ENCODE results near the gene TOE1. TPM values are rescaled to one million over a fixed set of nuclear protein-coding genes. Genes with fewer than 3 reads are reported as not detected.

The TOE1 gene
- total RNA-seq, 4 donors from 2014 or later = 6.0 to 11.9 (median 9.6) TPM

DNA sequence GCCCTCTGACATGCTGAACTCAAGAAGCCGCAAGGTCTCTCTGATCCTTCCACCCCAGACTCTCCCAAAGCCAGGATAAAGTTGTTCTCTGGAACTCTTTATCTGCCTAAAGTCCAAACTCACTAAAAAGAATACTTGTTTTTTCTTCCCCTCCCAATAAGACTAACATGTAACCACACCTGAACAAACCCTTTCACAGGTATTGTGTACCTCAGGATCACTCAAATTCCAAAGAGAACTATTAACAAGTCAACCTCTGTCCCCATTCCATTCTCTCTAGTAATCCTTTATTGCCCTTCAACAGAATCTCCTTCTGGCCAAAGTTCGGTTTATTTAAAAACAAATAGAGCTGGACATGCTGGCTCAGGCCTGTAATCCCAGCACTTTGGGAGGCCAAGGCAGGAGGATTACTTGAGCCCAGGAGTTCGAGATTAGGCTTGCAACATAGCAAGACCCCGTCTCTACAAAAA, 4.1 kb upstream of the TOE1 start:
- intact Hi-C loops (cut with DNase I; ENCODE audit: low total_unique reads) = no loop called here
- WGBS, 2 donors = 91 to 99% methylated on average over 4 of the region's 4 CpGs
- DNase-seq (ENCODE audit: low spot score in 2 of 2) = no peak
- TF ChIP-seq, protein P1, sequence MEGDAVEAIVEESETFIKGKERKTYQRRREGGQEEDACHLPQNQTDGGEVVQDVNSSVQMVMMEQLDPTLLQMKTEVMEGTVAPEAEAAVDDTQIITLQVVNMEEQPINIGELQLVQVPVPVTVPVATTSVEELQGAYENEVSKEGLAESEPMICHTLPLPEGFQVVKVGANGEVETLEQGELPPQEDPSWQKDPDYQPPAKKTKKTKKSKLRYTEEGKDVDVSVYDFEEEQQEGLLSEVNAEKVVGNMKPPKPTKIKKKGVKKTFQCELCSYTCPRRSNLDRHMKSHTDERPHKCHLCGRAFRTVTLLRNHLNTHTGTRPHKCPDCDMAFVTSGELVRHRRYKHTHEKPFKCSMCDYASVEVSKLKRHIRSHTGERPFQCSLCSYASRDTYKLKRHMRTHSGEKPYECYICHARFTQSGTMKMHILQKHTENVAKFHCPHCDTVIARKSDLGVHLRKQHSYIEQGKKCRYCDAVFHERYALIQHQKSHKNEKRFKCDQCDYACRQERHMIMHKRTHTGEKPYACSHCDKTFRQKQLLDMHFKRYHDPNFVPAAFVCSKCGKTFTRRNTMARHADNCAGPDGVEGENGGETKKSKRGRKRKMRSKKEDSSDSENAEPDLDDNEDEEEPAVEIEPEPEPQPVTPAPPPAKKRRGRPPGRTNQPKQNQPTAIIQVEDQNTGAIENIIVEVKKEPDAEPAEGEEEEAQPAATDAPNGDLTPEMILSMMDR (IDR thresholded peaks at IDR 0.05) = no peak
- TF ChIP-seq POLR2A (IDR thresholded peaks at IDR 0.05) = no peak
- no peak overlapping the region for H3K4me3 ChIP-seq (ENCODE audit: low read depth, poor library complexity, severe bottlenecking)

DNA sequence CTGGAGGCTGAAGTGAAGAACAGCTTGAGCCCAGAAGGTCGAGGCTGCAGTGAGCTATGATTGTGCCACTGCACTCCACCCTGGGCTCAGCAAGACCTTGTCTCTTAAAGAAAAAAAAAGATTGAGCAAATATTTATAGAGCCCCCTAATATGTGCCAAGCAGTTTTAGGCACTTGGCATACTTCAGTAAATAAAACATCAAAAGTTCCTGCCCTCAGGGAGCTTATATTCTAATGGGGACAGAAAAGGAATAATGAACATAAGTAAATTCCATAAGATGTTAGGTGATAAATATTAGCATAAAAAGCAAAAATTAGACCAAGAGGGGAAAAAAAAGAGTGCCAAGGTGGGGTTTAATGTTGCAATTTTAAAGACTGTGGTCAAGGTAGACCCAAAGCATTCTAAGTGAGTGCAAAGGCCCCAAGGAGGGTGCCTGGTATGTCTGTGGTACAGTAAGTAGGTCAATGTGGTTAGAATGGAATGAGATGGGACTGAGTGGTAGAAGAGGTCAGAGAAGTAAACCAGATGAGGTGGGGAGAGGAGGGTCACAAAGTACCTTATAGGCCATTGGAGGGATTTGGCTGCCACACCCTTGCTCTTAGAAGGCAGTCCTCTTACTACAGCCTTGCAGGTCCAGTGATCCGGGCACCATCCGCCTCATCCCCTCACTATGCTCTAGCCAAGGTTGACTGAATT, 2.2 kb upstream of the TOE1 start:
- intact Hi-C loops (cut with DNase I; ENCODE audit: low total_unique reads) = loop anchor here (2.0 kb wide), 1 partner anchor 33 kb away; no protein-coding TSS in a partner anchor
- no peak overlapping the region for H3K4me3 ChIP-seq (ENCODE audit: low read depth, poor library complexity, severe bottlenecking)
- TF ChIP-seq POLR2A (IDR thresholded peaks at IDR 0.05) = no peak
- TF ChIP-seq, protein P1 (IDR thresholded peaks at IDR 0.05) = no peak
- 87 to 90% methylated on average over 3 of the region's 3 CpGs for WGBS, 2 donors
- DNase-seq (ENCODE audit: low spot score in 2 of 2) = no peak

DNA sequence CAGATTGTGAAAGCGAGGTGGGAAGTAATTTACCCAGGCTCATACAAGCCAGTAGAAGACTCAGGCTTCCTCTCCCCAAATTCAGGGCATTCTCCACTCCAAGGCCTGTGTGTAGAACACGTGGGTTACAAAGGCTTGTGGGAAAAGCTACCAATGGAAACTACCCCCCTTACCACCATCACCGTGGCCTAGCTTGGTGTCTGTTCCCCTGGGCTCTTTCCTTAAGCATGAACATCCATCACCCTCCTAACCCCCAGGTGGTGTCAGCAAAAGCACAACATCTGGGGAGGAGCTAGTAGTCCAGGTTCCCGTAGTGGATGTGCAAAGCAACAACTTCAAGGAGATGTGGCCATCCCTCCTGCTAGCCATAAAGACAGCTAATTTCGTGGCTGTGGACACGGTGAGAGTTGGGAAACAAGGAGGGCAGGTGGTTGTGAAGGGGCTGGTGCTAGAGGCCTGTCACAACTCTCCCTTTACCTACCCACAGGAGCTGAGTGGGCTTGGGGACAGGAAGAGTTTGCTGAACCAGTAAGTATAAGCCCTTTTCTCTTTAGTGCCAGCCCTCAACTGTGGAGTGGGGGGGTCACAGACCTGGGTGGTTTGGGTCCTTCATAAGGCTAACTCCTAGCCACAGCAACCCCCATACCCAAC, 971 bp downstream of the TOE1 start:
- TF ChIP-seq, protein P1 (IDR thresholded peaks at IDR 0.05) = no peak
- TF ChIP-seq POLR2A (IDR thresholded peaks at IDR 0.05) = no peak
- 28 to 31% methylated on average over 6 of the region's 6 CpGs for WGBS, 2 donors
- peak overlapping the region; percentile 78 for H3K4me3 ChIP-seq (ENCODE audit: low read depth, poor library complexity, severe bottlenecking)
- intact Hi-C loops (cut with DNase I; ENCODE audit: low total_unique reads) = no loop called here
- DNase-seq (ENCODE audit: low spot score in 2 of 2) = no peak

DNA sequence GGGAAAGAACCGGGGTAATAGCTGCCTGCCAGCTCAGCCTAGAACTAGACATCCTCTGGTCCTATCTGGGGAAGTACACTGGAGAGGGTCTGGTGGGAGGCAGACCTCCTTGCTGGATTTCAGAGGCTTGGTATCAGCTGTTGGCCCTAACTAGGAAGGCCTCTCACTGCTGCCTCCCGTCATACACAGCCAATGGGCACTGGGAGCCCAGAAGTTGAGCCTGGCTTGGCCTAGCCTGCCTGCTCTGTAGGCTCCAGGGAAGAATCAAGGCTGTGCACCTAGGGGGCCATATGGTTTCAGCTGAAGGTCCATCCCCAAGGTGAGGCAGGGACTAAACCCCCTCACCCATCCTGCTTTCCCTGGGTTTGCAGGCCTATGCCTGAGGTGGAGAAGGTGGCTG, 4.5 kb downstream of the TOE1 start:
- TF ChIP-seq POLR2A (IDR thresholded peaks at IDR 0.05) = no peak
- TF ChIP-seq, protein P1 (IDR thresholded peaks at IDR 0.05) = no peak
- intact Hi-C loops (cut with DNase I; ENCODE audit: low total_unique reads) = no loop called here
- no peak for DNase-seq (ENCODE audit: low spot score in 2 of 2)
- H3K4me3 ChIP-seq (ENCODE audit: low read depth, poor library complexity, severe bottlenecking) = no peak overlapping the region
- 94 to 97% methylated on average over 2 of the region's 2 CpGs for WGBS, 2 donors

DNA sequence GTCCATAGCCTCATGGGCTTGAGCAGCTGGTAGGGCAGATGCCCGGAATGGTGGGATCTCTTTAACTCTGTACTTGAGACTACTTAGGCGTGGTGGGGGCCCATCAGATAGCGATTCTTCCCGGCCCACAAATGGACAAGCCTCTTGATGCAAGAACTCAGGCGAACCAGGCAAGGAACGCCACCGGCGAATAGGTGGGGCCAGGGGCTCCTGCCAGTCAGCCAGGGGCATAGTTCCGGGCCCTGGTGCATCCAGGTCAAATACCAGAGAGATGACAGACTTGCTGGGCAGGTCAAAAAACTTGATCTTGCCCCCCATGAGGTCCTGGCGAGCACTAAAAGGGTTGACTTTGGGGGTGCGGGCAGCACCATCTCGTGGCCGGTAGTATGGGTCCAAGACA, 5.0 kb downstream of the TOE1 start:
- intact Hi-C loops (cut with DNase I; ENCODE audit: low total_unique reads) = no loop called here
- 82 to 92% methylated on average over 13 of the region's 13 CpGs for WGBS, 2 donors
- TF ChIP-seq, protein P1 (IDR thresholded peaks at IDR 0.05) = no peak
- TF ChIP-seq POLR2A (IDR thresholded peaks at IDR 0.05) = no peak
- no peak overlapping the region for H3K4me3 ChIP-seq (ENCODE audit: low read depth, poor library complexity, severe bottlenecking)
- no peak for DNase-seq (ENCODE audit: low spot score in 2 of 2)
